HG03378 (cell line): Measurements from ENCODE around the gene ZNF207.
"Not testable (repeated sequence)": the region's sequence is repeated elsewhere in the genome, so short reads cannot be mapped to it uniquely, and the experiment has no call there.

Experiments used
- ATAC-seq: cut with Tn5 transposase; IDR thresholded peaks from one replicate; pipeline ENCODE4 v1.9.1; 2021; ENCODE audit warnings: mild to moderate bottlenecking, moderate library complexity; ENCODE audit not compliant: unreplicated experiment

The ZNF207 gene

GRCh38 chr17:32385121-32385520, 35.2 kb downstream of the ZNF207 start:
- ATAC-seq: no peak

GRCh38 chr17:32385971-32386370, 36.0 kb downstream of the ZNF207 start:
- no peak for ATAC-seq

- ATAC-seq: no peak
These were observed 36.9 kb downstream of the ZNF207 start for GRCh38 chr17:32386844-32387243.

DNA sequence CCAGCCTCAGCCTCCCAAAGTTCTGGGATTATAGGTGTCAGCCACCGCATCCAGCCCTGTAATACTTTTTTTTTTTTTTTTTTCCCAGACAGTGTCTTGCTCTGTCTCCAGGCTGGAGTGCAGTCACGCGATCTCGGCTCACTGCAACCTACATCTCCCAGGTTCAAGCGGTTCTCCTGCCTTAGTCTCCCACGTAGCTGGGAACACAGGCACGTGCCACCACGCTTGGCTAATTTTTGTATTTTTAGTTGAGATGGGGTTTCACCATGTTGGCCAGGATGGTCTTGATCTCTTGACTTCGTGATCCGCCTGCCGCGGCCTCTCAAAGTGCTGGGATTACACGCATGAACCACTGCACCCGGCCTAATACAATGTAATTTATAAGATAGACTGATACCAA, 38.2 kb downstream of the ZNF207 start:
- not testable (repeated sequence) for ATAC-seq

- ATAC-seq: no peak
These were observed 38.9 kb downstream of the ZNF207 start for GRCh38 chr17:32388613-32389459.

DNA sequence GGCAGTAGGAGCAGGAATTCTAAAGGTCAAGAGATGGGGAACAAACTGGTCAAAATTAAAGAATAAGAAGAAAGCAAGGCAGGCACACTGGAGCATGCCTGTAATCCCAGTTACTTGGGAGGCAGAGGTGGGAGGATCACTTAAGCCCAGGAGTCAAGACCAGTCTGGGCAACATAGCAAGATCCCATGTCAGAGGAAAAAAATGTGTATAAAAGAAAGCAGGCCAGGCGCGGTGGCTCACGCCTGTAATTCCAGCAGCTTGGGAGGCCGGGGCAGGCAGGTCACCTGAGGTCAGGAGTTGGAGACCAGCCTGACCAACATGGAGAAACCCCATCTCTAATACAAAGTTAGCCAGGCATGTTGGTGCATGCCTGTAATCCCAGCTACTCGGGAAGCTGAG, 43.9 kb downstream of the ZNF207 start:
- no peak for ATAC-seq

- no peak for ATAC-seq
These were observed 46.4 kb downstream of the ZNF207 start for GRCh38 chr17:32396343-32396742.

DNA sequence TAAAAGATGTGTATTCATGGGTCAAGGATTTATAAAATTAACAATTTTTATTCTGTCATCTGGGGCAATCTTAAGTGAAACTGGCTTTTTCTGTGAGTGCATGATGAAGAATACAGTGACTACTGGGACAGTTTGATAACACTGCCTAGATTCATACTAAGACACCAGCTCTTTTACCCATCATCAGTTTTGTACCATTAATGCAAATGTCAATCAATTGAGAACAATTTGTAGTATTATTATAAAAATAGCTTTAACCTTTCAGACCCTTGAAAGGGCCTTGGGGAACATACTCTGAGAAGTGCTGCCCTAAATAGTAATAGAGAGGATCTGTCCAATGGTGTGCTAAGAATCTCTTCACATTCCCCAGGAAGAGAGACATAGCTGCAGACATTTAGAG, 49.0 kb downstream of the ZNF207 start:
- no peak for ATAC-seq

DNA sequence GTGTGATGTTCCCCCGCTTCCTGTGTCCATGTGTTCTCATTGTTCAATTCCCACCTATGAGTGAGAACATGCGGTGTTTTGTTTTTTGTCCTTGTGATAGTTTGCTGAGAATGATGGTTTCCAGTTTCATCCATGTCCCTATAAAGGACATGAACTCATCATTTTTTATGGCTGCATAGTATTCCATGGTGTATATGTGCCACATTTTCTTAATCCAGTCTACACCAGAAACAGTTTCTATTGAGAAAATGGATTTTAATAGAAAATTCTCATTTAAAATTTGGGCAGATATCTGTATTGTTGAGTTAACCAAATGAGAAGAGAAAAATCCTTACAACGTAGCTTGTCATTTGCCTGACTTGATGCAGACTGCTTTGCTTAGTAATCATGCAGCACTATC, 60.1 kb downstream of the ZNF207 start:
- not testable (repeated sequence) for ATAC-seq

DNA sequence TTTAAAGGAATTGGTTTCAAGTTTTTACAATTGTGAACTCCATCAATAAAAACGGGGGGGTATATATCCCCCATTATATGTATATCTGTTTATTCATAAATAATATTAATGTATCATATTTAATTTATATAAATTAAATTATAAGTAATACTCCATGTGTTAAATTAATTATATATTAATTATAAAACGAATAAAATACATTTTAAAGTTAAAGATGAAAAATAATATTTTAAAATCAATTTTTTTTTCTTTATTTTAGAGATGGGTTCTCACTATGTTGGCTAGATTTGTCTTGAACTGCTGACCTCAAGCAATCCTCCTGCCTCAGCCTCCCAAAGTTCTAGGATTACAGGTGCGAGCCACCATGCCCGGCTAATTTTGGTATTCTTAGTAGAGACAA, 76.9 kb downstream of the ZNF207 start:
- no peak for ATAC-seq

- ATAC-seq: no peak
These were observed 79.6 kb downstream of the ZNF207 start for GRCh38 chr17:32429598-32429997.
